CD14-positive monocyte (primary cell): ENCODE data around the gene MKI67. TPM values are rescaled to one million over a fixed set of nuclear protein-coding genes. Genes with fewer than 3 reads are reported as not detected.

Experiments
- DNase-seq, 3 donors: peaks; one replicate each; pipeline ENCODE4 v3.0.0-alpha.2; 2011 to 2022
- H2AFZ ChIP-seq: 2 replicates; pipeline ENCODE4 v1.6.0; 2012; ENCODE audit warnings: mild to moderate bottlenecking, low read depth, low read length, inconsistent platforms; ENCODE audit not compliant: insufficient read depth, poor library complexity, severe bottlenecking
- H3K27ac ChIP-seq, 2 donors: 1 replicate in 1 of 2; 2 replicates in 1 of 2; pipeline ENCODE4 v1.5.1; 2012 to 2013; ENCODE audit warnings: low read length in 2 of 2, control low read depth in 1 of 2, inconsistent platforms in 1 of 2, low read depth in 1 of 2, mild to moderate bottlenecking in 1 of 2
- H3K27me3 ChIP-seq, 2 donors: one replicate each; pipeline versions ENCODE4 v1.6.0 to v1.6.1; 2011 to 2013; ENCODE audit warnings: low read length in 2 of 2; ENCODE audit not compliant: control insufficient read depth in 2 of 2, insufficient read depth in 2 of 2
- H3K36me3 ChIP-seq, 2 donors: replicated peaks in 1 of 2; 1 replicate in 1 of 2; 2 replicates in 1 of 2; pipeline versions ENCODE4 v1.5.1 to v1.6.1; 2012 to 2013; ENCODE audit warnings: low read length in 2 of 2, control low read depth in 1 of 2, inconsistent platforms in 1 of 2, mild to moderate bottlenecking in 1 of 2; ENCODE audit not compliant: insufficient read depth in 2 of 2, control insufficient read depth in 1 of 2
- H3K4me1 ChIP-seq, 2 donors: 1 replicate in 1 of 2; 2 replicates in 1 of 2; pipeline versions ENCODE4 v1.5.1 to v1.6.1; 2012 to 2013; ENCODE audit warnings: low read length in 2 of 2, control low read depth in 1 of 2, inconsistent platforms in 1 of 2, mild to moderate bottlenecking in 1 of 2, moderate library complexity in 1 of 2; ENCODE audit not compliant: insufficient read depth in 2 of 2, control insufficient read depth in 1 of 2
- H3K4me2 ChIP-seq: replicated peaks from 2 replicates; pipeline ENCODE3; 2012; ENCODE audit warnings: low read length, moderate library complexity, mild to moderate bottlenecking; ENCODE audit not compliant: poor library complexity, severe bottlenecking; ENCODE audit errors: extremely low read depth
- H3K4me3 ChIP-seq, 3 experiments: fragments of 200-600 bp in 1 of 3; sonication (generic) in 1 of 3; replicated peaks in 1 of 3; 1 replicate in 2 of 3; 2 replicates in 1 of 3; pipeline ENCODE4 v1.5.1; 2011 to 2013; ENCODE audit warnings: low read length in 3 of 3, mild to moderate bottlenecking in 3 of 3, control low read depth in 2 of 3, low read depth in 2 of 3, inconsistent platforms in 1 of 3, moderate library complexity in 1 of 3
- H3K79me2 ChIP-seq: 2 replicates; pipeline ENCODE4 v1.6.0; 2012; ENCODE audit warnings: mild to moderate bottlenecking, control low read depth, inconsistent platforms, low read length, moderate library complexity; ENCODE audit not compliant: insufficient read depth
- H3K9ac ChIP-seq: 2 replicates; pipeline ENCODE4 v1.6.0; 2017; ENCODE audit warnings: low read length, mild to moderate bottlenecking; ENCODE audit not compliant: insufficient read depth, poor library complexity, severe bottlenecking
- H3K9me3 ChIP-seq, 2 donors: replicated peaks in 1 of 2; 1 replicate in 1 of 2; 2 replicates in 1 of 2; pipeline versions ENCODE4 v1.5.1 to v1.6.1; 2012 to 2013; ENCODE audit warnings: low read length in 2 of 2, control low read depth in 1 of 2; ENCODE audit not compliant: control insufficient read depth in 1 of 2, insufficient read depth in 1 of 2
- H4K20me1 ChIP-seq: 2 replicates; pipeline ENCODE4 v1.6.0; 2012; ENCODE audit warnings: mild to moderate bottlenecking, low read length, control low read depth, moderate library complexity; ENCODE audit not compliant: insufficient read depth
- H3K27ac Mint-ChIP-seq, 7 donors: one replicate each; pipeline ENCODE4 v1.8.0; 2020; ENCODE audit warnings: mild to moderate bottlenecking in 7 of 7, mixed read lengths in 7 of 7, moderate library complexity in 6 of 7, inconsistent platforms in 2 of 7
- H3K27me3 Mint-ChIP-seq, 3 donors: one replicate each; pipeline ENCODE4 v1.8.0; 2021 to 2022; ENCODE audit warnings: low read depth in 3 of 3, mild to moderate bottlenecking in 3 of 3, mixed read lengths in 3 of 3, moderate library complexity in 3 of 3, inconsistent platforms in 1 of 3
- H3K36me3 Mint-ChIP-seq, 2 donors: one replicate each; pipeline ENCODE4 v1.8.0; 2020; ENCODE audit warnings: mixed read lengths in 2 of 2, inconsistent platforms in 1 of 2, mild to moderate bottlenecking in 1 of 2
- H3K4me1 Mint-ChIP-seq: one replicate; pipeline ENCODE4 v1.8.0; 2020; ENCODE audit warnings: mild to moderate bottlenecking, mixed read lengths
- H3K4me3 Mint-ChIP-seq, 2 donors: one replicate each; pipeline ENCODE4 v1.8.0; 2020; ENCODE audit warnings: mild to moderate bottlenecking in 2 of 2, mixed read lengths in 2 of 2, moderate library complexity in 1 of 2
- H3K9me3 Mint-ChIP-seq, 7 donors: one replicate each; pipeline ENCODE4 v1.8.0; 2020 to 2022; ENCODE audit warnings: mixed read lengths in 7 of 7, mild to moderate bottlenecking in 6 of 7, moderate library complexity in 6 of 7, inconsistent platforms in 2 of 7
- CTCF ChIP-seq: fragments of 200-600 bp; IDR thresholded peaks from one replicate; pipeline ENCODE4 v1.8.0; 2022; ENCODE audit warnings: antibody characterized with exemption, mild to moderate bottlenecking
- WGBS: methylation state at CpG from one replicate; pipeline ENCODE4 v1.1.5; 2013; ENCODE audit warnings: missing lambda C conversion rate; ENCODE audit not compliant: insufficient coverage; 5-methylcytosine and 5-hydroxymethylcytosine counted together
- intact Hi-C, 2 donors: fragments of 100-400 bp; cut with micrococcal nuclease; formaldehyde crosslinking; loops; one replicate each; pipeline versions ENCODE4 v1.15.0 to v1.15.1; 2023
- polyA plus RNA-seq, 3 donors: library from polyadenylated mRNA; depleted of rRNA in 1 of 3; unstranded in 2 of 3; stranded (reverse) in 1 of 3; fragments of 300-500 nt in 2 of 3; fragments of >200 nt in 1 of 3; fragmentation: Illumina TruSeq in 2 of 3; gene quantifications; 1 replicate in 2 of 3; 2 replicates in 1 of 3; pipeline ENCODE4 v1.2.3, GENCODE V29; 2012 to 2021

Gene MKI67
- polyA plus RNA-seq, 3 donors, result 0.02 to 0.05 TPM; not detected in 1

- Mint-ChIP-seq H3K36me3 (no peaks in the 10 kb centered on the region), H3K4me1 (no peaks in the 10 kb centered on the region), H3K9me3 (peaks cover 0 to 2% (median 0%) of the 10 kb centered on the region in 7 donors), H3K27ac (no peak overlapping the region), H3K4me3 (no peak overlapping the region), H3K27me3 (peaks cover 3 to 7% (median 5%) of the 10 kb centered on the region in 3 donors)
- Histone ChIP-seq H3K4me3 (no peak overlapping the region), H3K79me2 (no peaks in the 10 kb centered on the region), H3K9ac (no peak overlapping the region), H4K20me1 (no peaks in the 10 kb centered on the region), H3K27me3 (no peaks in the 10 kb centered on the region), H3K9me3 (no peaks in the 10 kb centered on the region), H3K4me2 (no peak overlapping the region), H3K27ac (no peak overlapping the region), H3K36me3 (no peaks in the 10 kb centered on the region), H3K4me1 (no peaks in the 10 kb centered on the region), H2AFZ (no peak overlapping the region)
- no peak for TF ChIP-seq CTCF
- WGBS, result no CpG with 5 or more reads among the region's 1 CpG
- intact Hi-C loops, result loop anchor here in 1 of 2 donors (10.0 kb wide), 1 partner anchor 67 kb away; no protein-coding TSS in a partner anchor
- DNase-seq, result no peak
Observed at GRCh38 chr10:128137877-128138276, 11.7 kb upstream of the MKI67 start.

GRCh38 chr10:128130051-128130450 lies 3.8 kb upstream of the MKI67 start:
- 88% methylated on average over 1 of the region's 1 CpG for WGBS
- Histone ChIP-seq H3K4me3 (no peak overlapping the region), H3K27me3 (no peaks in the 10 kb centered on the region), H3K27ac (no peak overlapping the region), H2AFZ (no peak overlapping the region), H3K9ac (no peak overlapping the region), H3K36me3 (no peaks in the 10 kb centered on the region), H3K9me3 (no peaks in the 10 kb centered on the region), H3K79me2 (peaks cover 15% of the 10 kb centered on the region), H4K20me1 (no peaks in the 10 kb centered on the region), H3K4me1 (peaks cover 19 to 22% of the 10 kb centered on the region in 2 donors), H3K4me2 (no peak overlapping the region)
- Mint-ChIP-seq H3K27ac (no peak overlapping the region), H3K4me1 (peaks cover 17% of the 10 kb centered on the region), H3K9me3 (no peaks in the 10 kb centered on the region), H3K36me3 (no peaks in the 10 kb centered on the region), H3K27me3 (peaks cover 1 to 12% (median 6%) of the 10 kb centered on the region in 3 donors), H3K4me3 (no peak overlapping the region)
- intact Hi-C loops, result loop anchor here in 1 of 2 donors (10.0 kb wide), 1 partner anchor 75 kb away; no protein-coding TSS in a partner anchor
- no peak for TF ChIP-seq CTCF
- DNase-seq, result no peak
